ENCODE data around the gene SERPINB1. TPM values are rescaled to one million over a fixed set of nuclear protein-coding genes. Genes with fewer than 3 reads are reported as not detected.
"Not testable (repeated sequence)": the region's sequence is repeated elsewhere in the genome, so short reads cannot be mapped to it uniquely, and the experiment has no call there.

SERPINB1 gene
- 10 to 100 TPM; 65.3 to 67.1 TPM for total RNA-seq
- 100 to 1,000 TPM; 121 to 130 (median 123) TPM for polyA plus RNA-seq
- total RNA-seq, result 12.9 to 81.7 (median 59.4) reads per million in 6 experiments

DNA sequence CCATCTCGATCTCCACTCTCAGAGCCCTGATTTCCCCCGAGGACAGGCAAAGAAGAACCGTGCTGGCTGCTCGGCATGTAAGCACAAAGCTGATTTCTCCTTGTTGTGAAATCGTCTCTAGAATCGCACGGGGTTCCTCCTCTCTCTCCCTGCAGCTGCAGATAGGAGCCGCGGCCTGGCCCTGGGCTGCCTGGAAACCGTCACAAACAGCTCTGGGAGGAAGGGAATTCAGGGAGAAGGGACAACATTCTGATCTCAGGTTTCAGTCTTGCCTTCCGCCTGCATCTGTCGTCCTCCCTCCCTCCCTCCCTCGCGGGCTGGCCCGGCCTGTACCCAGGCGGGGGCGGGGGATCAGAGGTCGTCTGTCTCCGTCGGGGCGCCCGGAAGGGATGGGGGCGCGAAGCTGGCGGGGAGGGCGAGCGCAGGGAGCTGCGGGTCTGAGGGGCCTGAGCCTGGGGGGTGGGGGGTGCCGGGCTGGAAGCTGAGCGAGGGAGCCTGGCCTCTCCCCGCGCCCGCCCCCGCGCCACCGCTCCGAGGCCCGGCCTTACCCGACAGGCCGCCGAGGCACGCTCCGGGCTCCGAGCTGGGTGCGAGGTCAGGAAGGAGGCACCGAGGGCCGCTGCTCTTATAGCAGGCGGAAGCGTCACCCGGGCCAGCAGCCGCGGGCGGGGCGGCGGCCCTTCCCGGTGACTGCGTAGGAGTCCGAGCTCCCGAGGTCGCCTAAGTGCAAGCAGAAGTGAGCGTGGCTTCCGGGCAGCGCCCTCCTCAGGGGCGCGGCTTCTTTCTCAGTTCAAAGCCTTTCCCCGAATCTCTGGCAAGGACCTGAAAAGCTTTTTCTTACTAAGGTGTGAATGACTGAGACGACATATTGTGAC lies at the start of gene SERPINB1:
Gene SERPINB1 (minus strand): TSS at position 600 of the 875 bp plus-strand sequence. CDS start 1,277 bp downstream, outside the sequence.
- no peaks in the 10 kb centered on the region for H3K27me3 Mint-ChIP-seq
- peak; percentile 78 for ATAC-seq
- peak within 1 kb of the TSS; percentile 86 to 95 (median 90) for H3K4me3 Mint-ChIP-seq
- H3K27ac Mint-ChIP-seq, result peak within 1 kb of the TSS; percentile 86 to 97 (median 94)
- POLR2A ChIA-PET, result interaction anchor here (0.8 to 5.6 kb wide), 36 partner anchors 9 to 227 kb away, joined by 3 to 76 read pairs (median 7); partner anchors contain the start of genes RIPK1, SERPINB6, SERPINB9 and WRNIP1
- H3K9me3 Mint-ChIP-seq, result no peaks in the 10 kb centered on the region
- peaks cover 0 to 30% (median 6%) of the 10 kb centered on the region in 3 donors for H3K36me3 Mint-ChIP-seq
- H3K4me1 Mint-ChIP-seq, result peaks cover 22 to 71% (median 50%) of the 10 kb centered on the region in 4 donors
- DNase-seq, result peak; percentile 56 to 82 (median 66)

DNA sequence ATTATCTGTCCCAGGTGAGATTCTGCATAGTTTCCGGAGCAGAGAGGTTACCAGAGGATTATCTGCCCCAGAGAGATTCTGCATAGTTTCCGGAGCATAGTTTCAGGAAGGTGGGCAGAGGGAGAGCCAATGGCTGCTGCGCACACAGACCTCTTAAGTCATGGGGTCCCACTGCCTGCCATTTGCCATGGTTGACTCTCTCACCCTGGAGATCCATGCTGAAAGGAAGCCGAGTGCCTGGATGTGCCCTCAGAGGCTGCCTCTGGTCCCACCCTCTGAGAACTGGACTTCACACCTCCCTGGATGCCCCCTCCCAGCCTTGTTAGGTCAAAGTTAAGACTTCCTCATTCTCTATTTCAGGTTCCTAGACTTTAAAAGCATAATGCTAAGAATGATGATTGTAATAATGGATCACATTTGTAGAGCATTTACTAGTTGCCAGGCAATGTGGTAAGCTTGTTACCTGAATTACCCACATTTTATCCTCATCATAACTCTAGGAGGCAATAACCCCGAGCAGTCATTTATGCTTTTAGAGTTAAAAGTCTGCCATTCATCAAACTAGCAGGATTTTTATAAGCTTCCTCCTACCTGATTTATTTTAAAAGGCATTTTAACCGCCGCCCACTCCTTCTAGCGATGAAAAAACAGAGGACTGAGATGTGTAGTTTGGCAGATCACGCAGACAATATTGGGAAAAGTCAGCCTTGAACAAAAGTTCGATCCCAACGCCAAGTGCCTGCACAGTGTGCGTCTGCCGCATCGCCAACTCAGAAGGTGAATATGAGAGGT lies 49.5 kb upstream of the SERPINB1 start:
- Mint-ChIP-seq H3K27me3 (no peaks in the 10 kb centered on the region), H3K4me1 (peaks cover 32 to 60% (median 58%) of the 10 kb centered on the region in 4 donors), H3K36me3 (peaks cover 29 to 81% (median 44%) of the 10 kb centered on the region in 3 donors), H3K4me3 (peak overlapping the region; percentile 9 to 76 (median 55)), H3K27ac (peak overlapping the region; percentile 83 to 95 (median 92)), H3K9me3 (no peaks in the 10 kb centered on the region)
- POLR2A ChIA-PET, result interaction anchor here (0.6 to 2.5 kb wide), 11 partner anchors 10 to 103 kb away, joined by 3 to 12 read pairs (median 5); partner anchors contain the start of gene SERPINB9
- ATAC-seq (no peak), DNase-seq (no peak)

DNA sequence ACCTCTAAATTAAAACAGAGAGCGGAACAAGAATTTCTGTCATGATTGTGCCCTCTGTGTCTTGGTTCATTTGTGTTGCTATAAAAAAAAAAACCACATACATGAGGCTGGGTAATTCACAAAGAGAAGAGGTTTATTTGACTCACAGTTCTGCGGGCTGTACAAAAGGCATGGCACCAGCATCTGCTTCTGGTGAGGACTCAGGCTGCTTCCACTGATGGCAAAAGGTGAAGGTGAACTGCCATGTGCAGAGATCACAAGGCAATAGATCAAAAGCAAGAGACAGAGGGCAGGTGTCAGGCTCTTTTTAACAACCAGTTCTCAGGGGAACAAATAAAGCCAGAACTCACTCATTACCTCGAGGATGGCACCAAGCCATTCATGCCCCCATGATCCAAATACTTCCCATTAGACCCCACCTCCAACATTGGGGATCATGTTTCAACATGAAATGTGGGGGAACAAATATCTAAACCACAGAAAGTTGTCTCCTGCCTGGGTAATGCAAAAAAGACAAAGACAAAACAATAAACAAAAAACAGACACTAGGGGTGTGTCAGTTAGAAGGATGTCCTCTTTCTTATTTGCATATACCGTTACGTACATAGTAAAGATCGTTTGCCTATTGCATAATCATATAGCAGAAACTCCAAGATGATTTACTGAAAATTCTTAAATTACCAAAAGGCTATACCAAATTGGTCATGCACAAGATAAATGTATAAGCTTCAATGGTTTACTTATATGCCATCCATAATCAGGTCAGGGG lies 44.5 kb upstream of the SERPINB1 start:
- Mint-ChIP-seq H3K36me3 (peaks cover 18 to 42% (median 36%) of the 10 kb centered on the region in 3 donors), H3K27me3 (no peaks in the 10 kb centered on the region), H3K9me3 (peaks cover 0 to 11% (median 2%) of the 10 kb centered on the region in 9 donors), H3K4me1 (peaks cover 38 to 78% (median 65%) of the 10 kb centered on the region in 4 donors), H3K27ac (peak overlapping the region; percentile 53 to 84 (median 73)), H3K4me3 (peak overlapping the region in 3 of 10 donors; percentile 0 to 45 (median 2))
- DNase-seq, result no peak
- peak; percentile 57 to 58 for ATAC-seq
- POLR2A ChIA-PET, result no interaction called here

DNA sequence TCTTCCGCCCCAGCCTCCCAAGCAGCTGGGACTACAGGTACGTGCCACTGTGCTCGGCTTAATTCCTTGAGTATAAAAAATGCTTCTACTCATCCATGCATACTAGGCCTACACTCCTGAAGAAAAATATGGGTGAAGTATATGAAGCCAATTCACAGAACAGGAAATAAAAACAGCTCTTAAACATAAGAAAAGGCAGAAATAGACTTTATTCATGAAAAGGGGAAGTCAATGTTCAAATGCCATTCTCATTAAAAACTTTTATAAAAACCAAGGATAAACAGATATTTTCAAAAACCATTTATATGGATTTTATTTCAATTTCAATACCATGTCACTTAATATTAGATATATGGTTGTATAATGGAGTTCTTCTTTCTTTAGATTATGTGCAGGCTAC lies 43.1 kb upstream of the SERPINB1 start:
- Mint-ChIP-seq H3K27ac (peak overlapping the region in 9 of 10 donors; percentile 3 to 87 (median 60)), H3K27me3 (no peaks in the 10 kb centered on the region), H3K4me3 (peak overlapping the region in 1 of 10 donors; percentile 10), H3K4me1 (peaks cover 46 to 78% (median 65%) of the 10 kb centered on the region in 4 donors), H3K9me3 (peaks cover 0 to 11% (median 4%) of the 10 kb centered on the region in 9 donors), H3K36me3 (peaks cover 7 to 28% (median 25%) of the 10 kb centered on the region in 3 donors)
- POLR2A ChIA-PET, result interaction anchor here (0.6 to 1.0 kb wide), 3 partner anchors 23 to 52 kb away, joined by 3 to 4 read pairs (median 3); no protein-coding TSS in a partner anchor
- DNase-seq, result no peak
- ATAC-seq, result no peak

DNA sequence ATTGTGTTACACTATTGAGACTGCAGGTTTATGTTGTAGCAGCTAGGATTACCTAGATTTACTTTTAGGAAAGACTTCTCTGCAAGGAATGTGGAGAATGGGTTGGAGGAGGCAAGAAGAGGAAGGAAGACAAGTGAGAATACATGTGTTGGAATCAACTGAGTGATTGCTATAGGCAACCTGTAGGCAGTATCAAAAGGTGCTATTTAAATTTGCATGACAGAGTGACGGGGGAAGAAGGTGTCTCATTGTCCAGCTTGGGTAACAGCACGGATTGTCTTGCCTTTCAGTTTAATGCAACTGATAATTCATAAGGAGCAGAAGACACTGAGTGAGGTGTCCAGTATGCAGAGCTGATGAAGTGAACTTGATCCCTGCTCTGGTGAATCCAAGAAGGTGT lies 42.0 kb upstream of the SERPINB1 start:
- DNase-seq, result no peak
- H3K36me3 Mint-ChIP-seq, result peaks cover 0 to 19% (median 18%) of the 10 kb centered on the region in 3 donors
- POLR2A ChIA-PET, result interaction anchor here (0.9 to 1.4 kb wide), 5 partner anchors 17 to 57 kb away, joined by 3 to 4 read pairs (median 3); no protein-coding TSS in a partner anchor
- no peak for ATAC-seq
- H3K27ac Mint-ChIP-seq, result peak overlapping the region; percentile 3 to 87 (median 70)
- peaks cover 0 to 11% (median 4%) of the 10 kb centered on the region in 9 donors for H3K9me3 Mint-ChIP-seq
- H3K4me1 Mint-ChIP-seq, result peaks cover 50 to 88% (median 69%) of the 10 kb centered on the region in 4 donors
- no peaks in the 10 kb centered on the region for H3K27me3 Mint-ChIP-seq
- H3K4me3 Mint-ChIP-seq, result no peak overlapping the region

DNA sequence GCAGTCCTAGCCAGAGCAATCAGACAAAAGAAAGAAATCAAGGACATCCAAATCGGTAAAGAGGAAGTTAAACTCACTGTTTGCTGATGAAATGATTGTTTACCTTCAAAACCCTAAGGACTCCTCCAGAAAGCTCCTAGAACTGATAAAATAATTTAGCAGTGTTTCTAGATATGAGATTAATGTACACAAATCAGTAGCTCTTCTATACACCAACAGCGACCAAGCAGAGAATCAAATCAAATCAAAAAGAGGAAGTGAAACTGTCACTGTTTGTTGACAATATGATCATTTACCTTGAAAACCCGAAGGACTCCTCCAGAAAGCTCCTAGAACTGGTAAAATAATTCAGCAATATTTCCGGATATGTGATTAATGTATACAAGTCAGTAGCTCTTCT lies 39.8 kb upstream of the SERPINB1 start:
- Mint-ChIP-seq H3K27ac (peak overlapping the region; percentile 55 to 96 (median 92)), H3K27me3 (no peaks in the 10 kb centered on the region), H3K9me3 (peaks cover 0 to 11% (median 5%) of the 10 kb centered on the region in 9 donors), H3K36me3 (peaks cover 0 to 13% (median 3%) of the 10 kb centered on the region in 3 donors), H3K4me3 (peak overlapping the region; percentile 61 to 87 (median 74)), H3K4me1 (peaks cover 63 to 100% (median 88%) of the 10 kb centered on the region in 4 donors)
- POLR2A ChIA-PET, result interaction anchor here (0.9 to 6.8 kb wide), 6 partner anchors 10 to 107 kb away, joined by 4 to 56 read pairs (median 6); partner anchors contain the start of gene SERPINB9
- ATAC-seq (no peak), DNase-seq (no peak)

DNA sequence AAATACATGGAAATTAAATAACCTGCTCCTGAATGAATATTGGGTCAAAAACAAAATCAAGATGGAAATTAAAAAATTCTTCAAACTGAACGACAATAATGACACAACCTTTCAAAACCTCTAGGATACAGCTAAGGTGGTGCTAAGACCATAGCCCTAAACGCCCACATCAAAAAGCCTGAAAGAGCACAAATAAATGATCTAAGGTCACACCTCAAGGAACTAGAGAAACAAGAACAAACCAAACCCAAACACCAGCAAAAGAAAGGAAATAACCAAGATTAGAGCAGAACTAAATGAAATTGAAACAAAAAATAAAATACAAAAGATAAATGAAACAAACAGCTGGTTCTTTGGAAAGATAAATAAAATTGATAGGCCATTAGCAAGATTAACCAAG lies 38.5 kb upstream of the SERPINB1 start:
- not testable (repeated sequence) for H3K27me3 Mint-ChIP-seq, H3K36me3 Mint-ChIP-seq
- H3K27ac Mint-ChIP-seq, result peak overlapping the region; percentile 55 to 96 (median 92)
- peaks cover 0 to 11% (median 5%) of the 10 kb centered on the region in 9 donors for H3K9me3 Mint-ChIP-seq
- ATAC-seq (peak; percentile 51 to 72), DNase-seq (peak in 4 of 10 donors; percentile 52 to 84 (median 73))
- peaks cover 56 to 90% (median 82%) of the 10 kb centered on the region in 4 donors for H3K4me1 Mint-ChIP-seq
- POLR2A ChIA-PET, result interaction anchor here (0.6 to 6.8 kb wide), 9 partner anchors 9 to 109 kb away, joined by 3 to 56 read pairs (median 5); partner anchors contain the start of gene SERPINB9
- H3K4me3 Mint-ChIP-seq, result peak overlapping the region; percentile 61 to 87 (median 74)

DNA sequence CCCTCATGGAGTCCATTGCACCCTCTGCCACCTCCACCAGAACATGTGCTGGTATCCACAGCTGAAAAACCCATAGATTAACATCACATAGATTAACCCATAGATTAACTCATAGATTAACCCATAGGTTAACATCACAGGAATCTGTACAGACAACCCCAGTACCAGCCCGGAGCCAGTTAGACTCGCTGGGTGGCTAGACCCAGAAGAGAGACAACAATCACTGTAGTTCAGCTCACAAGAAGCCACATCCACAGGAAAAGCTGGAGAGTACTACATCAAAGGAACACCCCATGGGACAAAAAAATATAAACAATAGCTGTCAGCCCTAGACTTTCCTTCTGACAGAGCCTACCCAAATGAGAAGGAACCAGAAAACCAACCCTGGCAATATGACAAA lies 36.3 kb upstream of the SERPINB1 start:
- DNase-seq (peak in 2 of 10 donors; percentile 58 to 62), ATAC-seq (peak; percentile 23 to 29)
- peak overlapping the region; percentile 9 to 94 (median 80) for H3K4me3 Mint-ChIP-seq
- no peaks in the 10 kb centered on the region for H3K27me3 Mint-ChIP-seq
- POLR2A ChIA-PET, result interaction anchor here (0.9 to 6.8 kb wide), 9 partner anchors 10 to 190 kb away, joined by 3 to 56 read pairs (median 6); partner anchors contain the start of genes SERPINB1 and SERPINB6
- H3K27ac Mint-ChIP-seq, result peak overlapping the region; percentile 91 to 99 (median 96)
- H3K4me1 Mint-ChIP-seq, result peaks cover 54 to 90% (median 85%) of the 10 kb centered on the region in 4 donors
- H3K9me3 Mint-ChIP-seq, result peaks cover 0 to 9% (median 3%) of the 10 kb centered on the region in 9 donors
- peaks cover 0 to 4% (median 0%) of the 10 kb centered on the region in 3 donors for H3K36me3 Mint-ChIP-seq

DNA sequence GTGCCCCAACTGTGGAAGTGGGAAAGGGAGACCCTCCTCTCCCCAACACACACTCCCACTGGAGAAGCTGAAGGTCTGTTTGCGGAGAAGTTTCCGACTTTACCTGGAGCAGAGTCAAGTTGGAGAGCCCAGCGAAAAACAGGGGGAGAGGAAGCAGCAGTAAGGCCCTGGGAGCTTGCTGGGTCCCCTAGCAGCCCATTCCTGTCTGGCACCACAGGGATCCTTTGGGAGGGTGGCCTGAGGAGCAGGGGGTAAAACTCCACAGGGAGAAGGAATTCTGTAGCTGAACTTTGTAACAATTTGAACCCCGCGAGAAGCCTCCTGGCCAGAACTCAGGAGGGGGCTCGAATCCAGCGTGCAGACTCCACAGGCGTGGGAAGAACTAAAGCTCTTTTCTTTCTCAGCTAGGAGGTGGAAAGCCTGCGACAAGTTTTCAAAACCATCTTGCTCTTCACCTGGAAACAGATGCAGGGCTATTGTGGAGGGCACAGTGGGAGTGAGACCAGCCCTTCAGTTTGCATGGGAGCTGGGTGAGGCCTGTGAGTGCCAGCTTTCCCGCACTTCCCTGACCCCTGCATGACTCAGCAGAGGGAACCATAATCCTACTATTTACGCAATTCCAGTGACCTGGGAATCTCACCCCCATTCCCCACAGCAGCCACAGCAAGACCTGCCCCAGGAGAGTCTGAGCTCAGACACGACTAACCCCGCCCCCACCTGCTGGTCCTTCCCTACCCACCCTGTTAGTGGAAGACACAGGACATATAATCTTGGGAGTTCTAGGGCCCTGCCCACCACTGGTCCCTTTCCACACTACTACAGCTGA lies 35.6 kb upstream of the SERPINB1 start:
- DNase-seq, result no peak
- Mint-ChIP-seq H3K36me3 (peaks cover 0 to 4% (median 0%) of the 10 kb centered on the region in 3 donors), H3K4me3 (peak overlapping the region; percentile 9 to 94 (median 89)), H3K9me3 (peaks cover 0 to 9% (median 3%) of the 10 kb centered on the region in 9 donors), H3K4me1 (peaks cover 51 to 93% (median 87%) of the 10 kb centered on the region in 4 donors), H3K27me3 (no peaks in the 10 kb centered on the region), H3K27ac (peak overlapping the region; percentile 91 to 99 (median 96))
- ATAC-seq, result peak in 1 of 2 donors; percentile 2
- POLR2A ChIA-PET, result interaction anchor here (1.0 to 6.8 kb wide), 10 partner anchors 11 to 95 kb away, joined by 3 to 56 read pairs (median 6); partner anchors contain the start of genes SERPINB1 and SERPINB6

Measured in naive thymus-derived CD8-positive, alpha-beta T cell (primary cell).